HG02973 (cell line): Measurements from ENCODE around the gene OR2A25.
A peak's percentile ranks its signal among the peaks of the same experiment; 100 is the strongest.
"Not testable (repeated sequence)": the region's sequence is repeated elsewhere in the genome, so short reads cannot be mapped to it uniquely, and the experiment has no call there.

Experiments
- ATAC-seq: cut with Tn5 transposase; IDR thresholded peaks from one replicate; pipeline ENCODE4 v1.9.1; 2021; ENCODE audit warnings: moderate library complexity; ENCODE audit not compliant: unreplicated experiment

The OR2A25 gene, protein sequence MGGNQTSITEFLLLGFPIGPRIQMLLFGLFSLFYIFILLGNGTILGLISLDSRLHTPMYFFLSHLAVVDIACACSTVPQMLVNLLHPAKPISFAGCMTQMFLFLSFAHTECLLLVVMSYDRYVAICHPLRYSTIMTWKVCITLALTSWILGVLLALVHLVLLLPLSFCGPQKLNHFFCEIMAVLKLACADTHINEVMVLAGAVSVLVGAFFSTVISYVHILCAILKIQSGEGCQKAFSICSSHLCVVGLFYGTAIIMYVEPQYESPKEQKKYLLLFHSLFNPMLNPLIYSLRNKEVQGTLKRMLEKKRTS

GRCh38 chr7:144069511-144069910 is at the start of gene OR2A25:
Gene OR2A25, plus strand, starts transcription at chr7:144069811. Its CDS starts 4,409 bp downstream, at chr7:144074220.
- no peak for ATAC-seq

DNA sequence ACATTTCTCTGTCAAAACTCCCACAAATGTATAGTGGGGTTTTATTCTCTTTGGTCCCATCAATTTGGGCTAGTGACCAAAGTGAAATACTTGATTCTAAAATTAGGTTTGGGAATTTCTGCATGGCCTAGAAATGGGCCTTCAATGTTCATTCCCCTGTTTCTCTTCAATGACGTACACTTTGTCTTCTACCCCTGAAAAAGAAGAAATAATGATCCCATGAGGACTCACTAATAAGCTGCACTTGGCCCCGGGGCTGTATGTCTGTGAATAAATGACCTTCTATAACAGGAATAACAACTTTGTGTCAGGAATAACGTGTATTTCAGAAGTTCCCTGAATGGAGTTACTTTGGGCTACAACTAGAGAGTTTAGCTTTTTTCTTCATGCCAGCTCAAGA is 49.3 kb upstream of the OR2A25 start:
- no peak for ATAC-seq

- ATAC-seq: no peak
These were observed 47.4 kb upstream of the OR2A25 start for GRCh38 chr7:144022169-144022568.

- no peak for ATAC-seq
These were observed 46.3 kb upstream of the OR2A25 start for GRCh38 chr7:144023171-144023827.

DNA sequence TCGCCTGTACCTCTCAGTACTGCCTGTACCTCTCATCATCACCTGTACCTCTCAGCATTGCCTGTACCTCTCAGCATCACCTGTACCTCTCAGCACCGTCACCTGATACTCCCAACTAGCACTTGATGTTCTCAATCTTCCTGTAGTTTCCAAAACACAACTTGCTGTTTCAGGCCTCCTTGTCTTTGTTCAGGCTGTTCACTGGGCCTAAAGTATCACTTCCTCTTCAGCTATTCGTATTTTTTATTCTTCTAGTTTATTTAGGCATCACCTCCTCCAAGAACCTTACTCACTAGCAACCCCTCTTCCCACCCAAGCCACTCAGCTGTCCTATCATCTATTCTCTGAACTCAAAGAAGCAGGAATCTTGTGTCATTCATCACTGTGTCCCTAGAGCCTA is 45.4 kb upstream of the OR2A25 start:
- no peak for ATAC-seq

DNA sequence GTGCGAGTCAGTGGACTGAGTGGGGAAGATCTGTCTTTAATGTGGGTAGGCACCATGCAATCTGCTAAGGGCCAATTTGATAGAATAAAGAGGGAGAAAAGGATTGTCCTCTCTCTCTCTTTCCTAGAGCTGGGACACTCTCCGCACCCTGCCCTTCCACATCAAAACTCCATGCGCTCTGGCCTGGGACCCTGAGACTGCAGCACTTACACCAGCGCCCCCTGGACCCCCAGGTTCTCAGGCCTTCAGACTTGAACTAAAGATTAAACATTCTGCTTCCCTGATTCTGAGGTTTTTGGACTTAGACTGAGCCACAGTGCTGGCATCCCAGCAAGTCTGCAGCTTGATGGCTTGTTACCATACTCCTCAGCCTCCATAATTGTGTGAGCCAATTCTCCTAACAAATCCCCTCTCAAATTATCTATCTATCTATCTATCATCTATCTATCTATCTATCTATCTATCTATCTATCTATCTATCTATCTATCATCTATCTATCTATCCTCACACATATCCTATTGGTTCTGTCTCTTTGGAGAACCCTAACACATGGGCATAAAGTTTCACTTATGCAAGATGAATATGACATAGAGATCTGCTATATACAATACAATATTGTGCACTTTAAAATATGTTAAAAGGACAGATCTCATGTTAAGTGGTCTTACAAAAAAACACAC is 43.3 kb upstream of the OR2A25 start:
- ATAC-seq: no peak

DNA sequence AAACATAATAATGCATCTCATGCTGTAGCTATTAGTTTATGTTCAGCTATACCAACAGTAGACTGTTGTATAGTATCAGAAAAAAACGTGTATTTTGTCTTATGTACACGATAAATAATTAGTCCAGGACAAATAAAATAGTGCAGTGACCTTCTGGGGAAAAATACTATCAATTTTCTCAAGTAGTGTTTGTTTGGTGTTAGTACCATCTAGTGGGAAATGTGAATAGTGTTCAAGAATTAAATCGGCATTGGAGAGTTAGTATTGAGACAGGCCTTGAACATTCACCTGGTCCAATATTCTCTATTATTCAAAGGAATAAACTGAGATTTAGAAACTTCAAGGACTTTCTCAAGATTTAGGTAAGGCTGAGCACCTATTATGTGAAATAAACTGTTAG is 42.5 kb upstream of the OR2A25 start:
- ATAC-seq: no peak

GRCh38 chr7:144027974-144028373 is 41.6 kb upstream of the OR2A25 start:
- peak; percentile 66 for ATAC-seq

DNA sequence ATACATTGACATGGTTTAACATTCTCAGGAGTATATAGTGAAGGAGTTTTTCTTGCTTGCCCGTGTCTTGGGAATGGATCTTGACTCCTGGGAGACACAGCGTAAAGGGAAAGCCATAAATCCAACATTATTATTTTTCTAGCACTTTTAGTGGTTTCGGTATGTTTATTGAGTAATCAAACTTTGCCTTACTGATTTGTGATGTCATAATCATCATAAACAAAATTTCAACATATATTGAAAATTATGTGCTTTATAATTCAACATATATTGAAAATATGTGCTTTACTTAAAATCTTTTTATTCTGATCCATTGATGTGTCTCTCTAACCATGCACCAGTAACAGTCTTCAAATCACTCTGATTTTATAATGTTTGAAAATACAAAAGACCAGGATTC is 41.1 kb upstream of the OR2A25 start:
- no peak for ATAC-seq

DNA sequence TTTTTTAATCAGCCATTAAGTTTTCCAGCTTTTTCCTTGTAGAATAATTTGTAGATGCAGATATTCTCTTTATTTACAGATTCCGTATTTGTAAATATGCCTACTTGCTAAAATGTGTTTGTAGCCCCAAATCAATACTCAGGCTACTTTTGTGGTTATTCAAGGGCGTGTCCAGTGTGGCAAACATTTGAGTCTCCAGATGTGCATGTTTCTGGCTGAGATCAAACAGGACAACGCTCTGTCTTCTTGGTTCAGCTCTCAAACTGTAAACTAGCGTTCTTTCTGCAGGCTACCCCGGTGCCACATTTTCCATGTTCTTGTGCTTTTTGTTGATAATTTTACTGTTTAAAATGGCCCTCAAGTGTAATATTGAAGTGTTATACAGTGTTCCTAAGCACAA is 37.1 kb upstream of the OR2A25 start:
- ATAC-seq: no peak

- no peak for ATAC-seq
These were observed 36.5 kb upstream of the OR2A25 start for GRCh38 chr7:144032985-144033709.

GRCh38 chr7:144035385-144035784 is 34.2 kb upstream of the OR2A25 start:
- ATAC-seq: no peak

GRCh38 chr7:144036302-144036885 is 33.2 kb upstream of the OR2A25 start:
- ATAC-seq: no peak

- ATAC-seq: no peak
These were observed 32.1 kb upstream of the OR2A25 start for GRCh38 chr7:144037414-144038035.

DNA sequence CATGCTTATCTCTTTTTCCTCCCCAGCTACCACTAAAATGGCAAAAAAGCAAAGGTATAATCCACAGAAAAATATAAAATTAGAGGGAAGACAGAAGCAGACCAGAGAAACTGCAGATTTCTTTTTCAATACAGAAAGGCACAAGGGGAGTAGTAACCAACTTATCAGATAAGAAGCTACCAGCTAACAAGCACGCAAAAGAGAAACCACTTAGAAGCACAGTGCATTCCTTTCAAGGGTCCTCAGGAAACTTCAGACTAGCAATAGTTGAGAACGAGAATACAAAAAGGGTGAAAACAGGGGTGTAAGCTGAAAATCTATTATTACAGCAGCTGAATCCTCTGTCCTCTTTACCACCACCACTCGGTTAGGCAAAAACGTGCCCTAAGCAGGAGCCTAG is 30.7 kb upstream of the OR2A25 start:
- ATAC-seq: no peak

GRCh38 chr7:144048648-144049047 is 21.0 kb upstream of the OR2A25 start, which contains the start of gene OR2A5:
Gene OR2A5, plus strand, starts transcription at chr7:144048948. Its CDS starts 1,454 bp downstream, at chr7:144050402.
- no peak for ATAC-seq

DNA sequence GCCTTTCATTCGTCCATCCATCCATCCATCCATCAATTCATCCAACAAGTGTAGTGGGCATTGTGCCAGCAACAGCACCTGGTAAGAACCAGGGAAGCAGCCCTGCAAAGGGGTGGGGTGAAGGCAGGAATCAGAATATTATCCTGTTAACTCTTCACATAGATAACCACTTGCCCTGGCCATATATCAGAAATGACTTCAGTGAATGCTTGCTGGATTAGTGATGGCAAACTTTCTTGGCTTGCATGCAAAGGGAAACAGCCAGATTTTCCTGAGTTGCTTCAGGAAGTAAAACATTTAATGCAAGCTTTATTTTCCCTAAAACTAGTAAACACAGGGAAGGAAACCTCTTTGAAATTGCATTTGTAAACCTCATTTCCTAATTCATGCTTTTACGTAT is 20.1 kb upstream of the OR2A25 start:
- ATAC-seq: no peak

DNA sequence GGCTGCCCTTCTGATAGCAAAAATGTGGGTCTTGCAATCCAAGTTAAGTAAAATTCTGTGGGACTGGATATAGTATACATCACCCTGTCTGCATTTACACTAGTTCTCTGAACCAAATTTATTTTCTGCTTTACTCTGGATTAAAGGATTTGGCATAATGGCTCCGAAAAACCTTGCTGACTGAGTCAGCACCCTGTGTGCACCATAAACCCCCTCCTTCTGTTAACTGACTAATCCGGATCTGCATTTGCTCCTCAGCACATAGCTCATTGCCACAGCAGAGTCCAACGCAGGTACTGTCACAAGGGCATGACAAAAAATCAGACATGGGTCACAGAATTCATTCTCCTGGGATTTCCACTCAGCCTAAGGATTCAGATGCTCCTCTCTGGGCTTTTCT is 19.5 kb upstream of the OR2A25 start:
- ATAC-seq: no peak

DNA sequence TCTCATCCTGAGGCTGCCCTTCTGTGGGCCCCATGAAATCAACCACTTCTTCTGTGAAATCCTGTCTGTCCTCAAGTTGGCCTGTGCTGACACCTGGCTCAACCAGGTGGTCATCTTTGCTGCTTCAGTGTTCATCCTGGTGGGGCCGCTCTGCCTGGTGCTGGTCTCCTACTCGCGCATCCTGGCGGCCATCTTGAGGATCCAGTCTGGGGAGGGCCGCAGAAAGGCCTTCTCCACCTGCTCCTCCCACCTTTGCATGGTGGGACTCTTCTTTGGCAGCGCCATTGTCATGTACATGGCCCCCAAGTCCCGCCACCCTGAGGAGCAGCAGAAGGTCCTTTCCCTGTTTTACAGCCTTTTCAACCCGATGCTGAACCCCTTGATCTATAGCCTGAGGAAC is 18.7 kb upstream of the OR2A25 start:
- ATAC-seq: not testable (repeated sequence)

DNA sequence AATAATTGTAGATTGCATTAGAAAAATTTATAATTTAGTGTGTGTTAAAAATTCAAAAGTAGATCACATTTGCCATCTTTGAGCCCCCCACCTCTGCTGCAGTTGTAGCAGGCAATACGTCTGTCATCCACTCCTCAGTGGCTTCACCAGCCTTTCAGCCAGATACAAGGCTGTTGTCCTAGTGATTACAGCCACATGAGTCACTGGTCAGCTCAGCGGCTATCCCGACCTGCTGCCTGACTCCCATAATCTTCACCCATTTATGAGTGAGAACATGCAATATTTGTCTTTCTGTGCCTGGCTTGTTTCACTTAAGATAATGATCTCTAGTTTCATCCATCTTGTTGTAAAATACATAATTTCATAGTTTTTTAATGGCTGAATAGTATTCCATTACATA is 11.7 kb upstream of the OR2A25 start:
- ATAC-seq: no peak

- ATAC-seq: no peak
These were observed 5.9 kb upstream of the OR2A25 start for GRCh38 chr7:144063710-144064109.
